Upper lobe of left lung (tissue), 6 donors: ENCODE results near the gene C5AR2. TPM values are rescaled to one million over a fixed set of nuclear protein-coding genes. Genes with fewer than 3 reads are reported as not detected.
A peak's percentile ranks its signal among the peaks of the same experiment; 100 is the strongest.

ENCODE experiments used
- ATAC-seq, 2 donors: fragments of 200-7000 bp; cut with Tn5 transposase; one replicate each; pipeline ENCODE4 v1.9.1; 2022; ENCODE audit warnings: mild to moderate bottlenecking in 2 of 2, moderate library complexity in 2 of 2; ENCODE audit not compliant: low FRiP score in 2 of 2
- DNase-seq, 2 donors: peaks; one replicate each; pipeline ENCODE4 v3.0.0-alpha.2; 2019 to 2020
- H3K27ac ChIP-seq, 4 donors: fragments of 200-600 bp; sonication (generic); one replicate each; pipeline ENCODE4 v1.5.1; 2016 to 2019
- H3K27me3 ChIP-seq, 4 donors: fragments of 200-600 bp; sonication (generic); one replicate each; pipeline ENCODE4 v1.5.1; 2017 to 2019
- H3K36me3 ChIP-seq, 4 donors: fragments of 200-600 bp; sonication (generic); one replicate each; pipeline ENCODE4 v1.5.1; 2016 to 2019
- H3K4me1 ChIP-seq, 4 donors: fragments of 200-600 bp; sonication (generic); one replicate each; pipeline ENCODE4 v1.5.1; 2018 to 2019
- H3K4me3 ChIP-seq, 4 donors: fragments of 200-600 bp; sonication (generic); one replicate each; pipeline ENCODE4 v1.5.1; 2017 to 2019; ENCODE audit warnings: mild to moderate bottlenecking in 2 of 4, moderate library complexity in 1 of 4
- H3K9me3 ChIP-seq, 4 donors: fragments of 200-600 bp; sonication (generic); one replicate each; pipeline ENCODE4 v1.5.1; 2018 to 2019
- EP300 ChIP-seq, 4 donors: sonication (generic); formaldehyde crosslinking; IDR thresholded peaks; one replicate each; pipeline ENCODE4 v1.5.1; 2017; ENCODE audit warnings: antibody characterized with exemption in 4 of 4, control low read depth in 2 of 4
- POLR2A ChIP-seq, 4 donors: fragments of 450-650 bp; IDR thresholded peaks; one replicate each; pipeline ENCODE4 v1.5.1; 2016 to 2017; ENCODE audit warnings: antibody characterized with exemption in 4 of 4, mild to moderate bottlenecking in 2 of 4
- POLR2AphosphoS5 ChIP-seq, 2 donors: sonication (generic); formaldehyde crosslinking; IDR thresholded peaks; one replicate each; pipeline ENCODE4 v1.5.1; 2017; ENCODE audit warnings: antibody characterized with exemption in 2 of 2
- WGBS, 2 donors: methylation state at CpG; one replicate each; pipeline ENCODE4 v1.1.5; 2017 to 2018; 5-methylcytosine and 5-hydroxymethylcytosine counted together
- total RNA-seq, 6 donors: library from RNA; depleted of rRNA in 4 of 6; stranded (reverse); fragments of >200 nt in 4 of 6; gene quantifications; one replicate each; pipeline versions ENCODE4 v1.1.0 to v1.2.1, GENCODE V29; 2016 to 2021
- TF ChIP-seq, protein P1 (sequence below), 6 experiments: fragments of 450-650 bp in 4 of 6; fragments of 200-600 bp in 2 of 6; sonication (generic) in 2 of 6; IDR thresholded peaks; one replicate each; pipeline ENCODE4 v1.5.1; 2016 to 2019; ENCODE audit warnings: antibody characterized with exemption in 6 of 6
- donor health status: DM: no; HTN: no; CAD: no; lungs with moderate emphysema.
- donor health status: DM: no; HTN: yes; CAD: no; lungs with severe emphysema.

Gene C5AR2
- total RNA-seq, 6 donors from 2014 or later = 3.8 to 22.9 (median 10.0) TPM

DNA sequence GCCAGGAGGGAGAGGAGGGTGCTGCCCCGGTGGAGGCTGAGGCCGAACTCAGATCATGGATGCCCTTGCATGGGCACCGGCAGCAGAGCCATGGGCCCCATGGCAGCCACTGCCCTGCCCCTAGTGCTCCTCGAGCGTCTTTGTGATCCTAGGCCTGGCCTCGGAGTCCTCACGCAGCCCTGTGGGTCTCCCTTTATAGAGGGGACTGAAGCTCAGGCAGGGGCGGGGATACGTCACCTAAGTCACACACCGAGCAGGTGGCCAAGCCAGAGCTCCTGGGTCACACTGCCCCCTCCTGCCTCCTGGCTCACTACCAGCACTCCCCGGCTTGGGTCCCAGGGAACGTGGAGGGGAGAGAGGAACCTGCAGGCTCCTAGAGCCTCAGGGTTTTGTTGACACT is 45.8 kb downstream of the C5AR2 start:
- Histone ChIP-seq H3K27ac (no peak overlapping the region), H3K4me1 (peaks cover 0 to 10% (median 3%) of the 10 kb centered on the region in 4 donors), H3K9me3 (no peaks in the 10 kb centered on the region), H3K4me3 (no peak overlapping the region), H3K36me3 (peaks cover 26 to 96% (median 87%) of the 10 kb centered on the region in 4 donors), H3K27me3 (no peaks in the 10 kb centered on the region)
- DNase-seq (no peak), ATAC-seq (no peak)
- 78% methylated on average over 9 of the region's 12 CpGs; no CpG with 5 or more reads in 1 of the 2 donors for WGBS, 2 donors
- TF ChIP-seq POLR2AphosphoS5 (IDR thresholded peaks at IDR 0.05) (no peak), EP300 (IDR thresholded peaks at IDR 0.05) (no peak), POLR2A (IDR thresholded peaks at IDR 0.05) (no peak)
- TF ChIP-seq, protein P1, sequence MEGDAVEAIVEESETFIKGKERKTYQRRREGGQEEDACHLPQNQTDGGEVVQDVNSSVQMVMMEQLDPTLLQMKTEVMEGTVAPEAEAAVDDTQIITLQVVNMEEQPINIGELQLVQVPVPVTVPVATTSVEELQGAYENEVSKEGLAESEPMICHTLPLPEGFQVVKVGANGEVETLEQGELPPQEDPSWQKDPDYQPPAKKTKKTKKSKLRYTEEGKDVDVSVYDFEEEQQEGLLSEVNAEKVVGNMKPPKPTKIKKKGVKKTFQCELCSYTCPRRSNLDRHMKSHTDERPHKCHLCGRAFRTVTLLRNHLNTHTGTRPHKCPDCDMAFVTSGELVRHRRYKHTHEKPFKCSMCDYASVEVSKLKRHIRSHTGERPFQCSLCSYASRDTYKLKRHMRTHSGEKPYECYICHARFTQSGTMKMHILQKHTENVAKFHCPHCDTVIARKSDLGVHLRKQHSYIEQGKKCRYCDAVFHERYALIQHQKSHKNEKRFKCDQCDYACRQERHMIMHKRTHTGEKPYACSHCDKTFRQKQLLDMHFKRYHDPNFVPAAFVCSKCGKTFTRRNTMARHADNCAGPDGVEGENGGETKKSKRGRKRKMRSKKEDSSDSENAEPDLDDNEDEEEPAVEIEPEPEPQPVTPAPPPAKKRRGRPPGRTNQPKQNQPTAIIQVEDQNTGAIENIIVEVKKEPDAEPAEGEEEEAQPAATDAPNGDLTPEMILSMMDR (IDR thresholded peaks at IDR 0.05) = no peak

DNA sequence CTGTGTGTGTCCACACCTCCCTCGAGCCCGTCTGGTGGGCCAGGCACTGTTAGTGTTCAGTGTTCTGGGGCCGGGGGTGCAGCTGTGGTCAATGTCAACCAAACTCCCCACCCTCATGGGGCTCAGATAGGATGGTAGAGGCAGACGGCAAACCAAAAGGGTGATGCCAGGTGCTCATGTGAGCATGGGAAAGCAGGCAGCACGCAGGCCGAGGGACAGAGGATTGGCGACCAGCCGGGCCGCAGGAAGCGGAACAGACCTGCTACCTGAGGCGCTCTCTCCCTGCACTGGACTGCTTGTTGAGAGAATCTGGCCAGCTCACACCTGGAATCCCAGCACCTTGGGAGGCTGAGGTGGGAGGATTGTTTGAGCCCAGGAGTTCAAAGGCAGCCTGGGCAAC is 46.3 kb downstream of the C5AR2 start:
- Histone ChIP-seq H3K27me3 (no peaks in the 10 kb centered on the region), H3K4me1 (peaks cover 0 to 10% (median 4%) of the 10 kb centered on the region in 4 donors), H3K36me3 (peaks cover 26 to 91% (median 83%) of the 10 kb centered on the region in 4 donors), H3K4me3 (no peak overlapping the region), H3K27ac (no peak overlapping the region), H3K9me3 (no peaks in the 10 kb centered on the region)
- DNase-seq = no peak
- no peak for TF ChIP-seq POLR2A (IDR thresholded peaks at IDR 0.05)
- TF ChIP-seq, protein P1 (IDR thresholded peaks at IDR 0.05) = no peak
- TF ChIP-seq EP300 (IDR thresholded peaks at IDR 0.05) = no peak
- no peak for ATAC-seq
- WGBS, 2 donors = 89 to 93% methylated on average over 11 of the region's 11 CpGs

DNA sequence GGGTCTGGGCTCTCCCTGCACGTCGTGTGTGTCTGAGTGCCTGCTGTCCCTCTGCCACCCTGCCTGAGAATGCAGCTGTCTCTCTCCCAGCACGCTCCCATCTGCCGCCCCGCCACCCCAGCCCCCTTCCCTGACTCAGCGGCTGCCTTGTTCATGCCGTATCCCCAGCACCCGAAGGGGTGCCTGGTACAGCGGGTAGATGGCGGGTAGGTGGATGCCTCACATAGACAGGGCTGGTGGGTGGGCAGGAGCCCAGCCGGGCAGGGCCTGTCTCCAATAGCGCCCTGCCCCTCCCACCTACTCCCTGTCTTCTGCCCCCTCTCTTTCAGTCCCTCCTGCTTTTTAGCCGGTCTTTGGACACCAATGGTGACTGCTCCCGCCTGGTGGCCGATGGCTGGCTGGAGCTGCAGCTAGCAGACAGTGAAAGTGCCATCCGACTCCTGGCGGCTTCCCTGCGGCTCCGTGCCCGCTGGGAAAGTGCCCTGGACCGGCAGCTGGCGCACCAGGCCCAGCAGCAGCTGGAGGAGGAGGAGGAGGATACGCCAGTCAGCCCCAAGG is 47.5 kb downstream of the C5AR2 start:
- no peak for ATAC-seq
- H3K27ac ChIP-seq = no peak overlapping the region
- no peaks in the 10 kb centered on the region for H3K9me3 ChIP-seq
- TF ChIP-seq EP300 (IDR thresholded peaks at IDR 0.05) (no peak), POLR2A (IDR thresholded peaks at IDR 0.05) (no peak), POLR2AphosphoS5 (IDR thresholded peaks at IDR 0.05) (no peak)
- TF ChIP-seq, protein P1 (IDR thresholded peaks at IDR 0.05) = no peak
- WGBS, 2 donors = 95 to 96% methylated on average over 15 to 18 of the region's 23 CpGs
- no peaks in the 10 kb centered on the region for H3K27me3 ChIP-seq
- H3K36me3 ChIP-seq = peaks cover 26 to 79% (median 72%) of the 10 kb centered on the region in 4 donors
- DNase-seq = no peak
- H3K4me1 ChIP-seq = peaks cover 0 to 10% (median 5%) of the 10 kb centered on the region in 4 donors
- H3K4me3 ChIP-seq = no peak overlapping the region

DNA sequence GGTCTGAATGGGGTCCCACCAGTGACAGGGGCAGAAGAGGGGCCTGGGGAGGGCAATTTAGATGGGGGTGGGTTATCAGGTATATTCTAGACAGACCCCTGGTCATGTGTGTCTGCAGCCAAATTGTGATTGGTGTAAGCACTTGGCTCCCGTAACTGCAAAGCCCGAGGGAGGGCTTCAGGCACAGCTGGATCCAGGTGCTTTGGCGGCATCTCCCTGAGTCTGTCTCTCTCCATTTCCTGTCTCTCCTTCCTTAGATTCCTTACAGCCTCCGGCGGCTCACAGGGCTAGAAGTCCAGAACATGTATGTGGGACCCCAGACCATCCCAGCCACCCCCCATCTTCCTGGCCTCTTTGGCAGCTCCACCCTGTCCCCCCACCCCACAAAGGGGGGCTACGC is 48.6 kb downstream of the C5AR2 start:
- DNase-seq (no peak), ATAC-seq (no peak)
- Histone ChIP-seq H3K36me3 (peaks cover 15 to 68% (median 61%) of the 10 kb centered on the region in 4 donors), H3K4me3 (no peak overlapping the region), H3K4me1 (peaks cover 0 to 10% (median 5%) of the 10 kb centered on the region in 4 donors), H3K9me3 (no peaks in the 10 kb centered on the region), H3K27me3 (peaks cover 0 to under 1% (median 0%) of the 10 kb centered on the region in 4 donors), H3K27ac (no peak overlapping the region)
- TF ChIP-seq EP300 (IDR thresholded peaks at IDR 0.05) = no peak
- TF ChIP-seq POLR2A (IDR thresholded peaks at IDR 0.05) = no peak
- TF ChIP-seq, protein P1 (IDR thresholded peaks at IDR 0.05) = no peak
- TF ChIP-seq POLR2AphosphoS5 (IDR thresholded peaks at IDR 0.05) = no peak
- WGBS, 2 donors = 96% methylated on average over 5 to 6 of the region's 6 CpGs

DNA sequence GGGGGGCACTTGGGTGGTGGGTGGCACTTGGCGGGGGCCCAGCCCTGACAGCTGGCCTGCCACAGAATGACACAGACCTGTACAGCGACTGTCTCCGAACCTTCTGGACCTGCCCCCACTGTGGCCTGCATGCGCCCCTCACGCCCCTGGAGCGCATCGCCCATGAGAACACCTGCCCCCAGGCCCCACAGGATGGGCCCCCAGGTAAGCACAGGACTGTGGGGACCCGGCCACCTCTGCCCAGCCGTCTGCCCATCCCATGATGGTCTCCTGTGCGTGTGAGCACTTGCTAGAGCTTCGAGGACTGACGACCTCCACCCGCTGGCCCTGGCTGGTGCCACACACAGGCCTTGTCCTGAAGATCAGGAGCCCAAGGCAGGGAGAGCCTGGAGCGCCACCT is 49.1 kb downstream of the C5AR2 start:
- 93% methylated on average over 11 to 14 of the region's 14 CpGs for WGBS, 2 donors

More for the DNA sequence above, 49.1 kb downstream of the C5AR2 start:
- no peak overlapping the region for H3K4me3 ChIP-seq
- no peak for TF ChIP-seq POLR2A (IDR thresholded peaks at IDR 0.05)
- no peak for TF ChIP-seq POLR2AphosphoS5 (IDR thresholded peaks at IDR 0.05)
- no peak for TF ChIP-seq EP300 (IDR thresholded peaks at IDR 0.05)
- TF ChIP-seq, protein P1 (IDR thresholded peaks at IDR 0.05) = no peak
- ATAC-seq (no peak), DNase-seq (no peak)
- peak overlapping the region in 2 of 4 donors; percentile 36 to 72 for H3K27ac ChIP-seq
- peaks cover 0 to 3% (median 0%) of the 10 kb centered on the region in 4 donors for H3K27me3 ChIP-seq
- peaks cover 10 to 63% (median 55%) of the 10 kb centered on the region in 4 donors for H3K36me3 ChIP-seq
- no peaks in the 10 kb centered on the region for H3K9me3 ChIP-seq
- H3K4me1 ChIP-seq = peaks cover 0 to 10% (median 5%) of the 10 kb centered on the region in 4 donors
